ENCODE data around the gene C2orf78. TPM values are rescaled to one million over a fixed set of nuclear protein-coding genes. Genes with fewer than 3 reads are reported as not detected.
"Not testable (repeated sequence)": the region's sequence is repeated elsewhere in the genome, so short reads cannot be mapped to it uniquely, and the experiment has no call there.

C2orf78 gene
- total RNA-seq, 1 experiment from 2014 or later: 0.39 TPM

DNA sequence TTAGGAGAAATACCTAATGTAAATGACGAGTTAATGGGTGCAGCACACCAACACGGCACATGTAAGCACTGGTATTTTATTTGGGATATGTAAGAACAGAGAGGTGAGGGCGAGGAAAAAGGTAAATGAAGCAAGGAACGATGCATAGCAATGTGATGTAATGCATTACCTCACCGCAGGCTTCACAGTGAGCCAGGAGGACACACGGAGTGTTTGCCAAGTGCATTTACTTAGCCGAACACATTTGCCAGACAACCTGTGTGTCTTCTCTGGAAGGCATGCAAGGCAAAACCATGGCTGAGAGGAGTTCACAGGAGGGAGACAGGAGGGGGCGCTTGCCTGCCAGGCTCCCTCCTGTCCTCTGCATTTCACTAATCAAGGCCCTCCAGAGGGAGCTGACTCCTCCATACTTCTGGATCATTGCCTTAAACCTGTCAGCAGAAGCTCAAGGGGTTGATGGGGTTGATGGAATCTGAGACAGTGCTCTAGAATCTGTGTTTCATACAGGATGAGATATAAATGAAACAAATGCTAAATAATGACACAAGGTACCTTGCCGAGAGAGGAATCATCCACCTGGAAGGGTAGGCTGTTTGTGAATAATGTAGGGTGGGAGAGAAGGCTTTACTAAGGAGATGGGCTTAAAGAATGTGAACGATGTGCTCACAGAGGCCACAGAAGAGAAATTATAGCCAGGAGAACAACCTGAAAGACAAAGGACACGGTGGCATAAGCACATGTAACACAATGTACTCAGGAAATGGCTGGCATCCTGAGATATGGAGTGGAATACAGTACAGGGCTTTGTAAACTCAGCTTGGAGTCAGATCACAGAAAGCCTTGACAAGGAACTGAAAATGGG lies 37.7 kb upstream of the C2orf78 start (continued):
- TF ChIP-seq, protein P1, sequence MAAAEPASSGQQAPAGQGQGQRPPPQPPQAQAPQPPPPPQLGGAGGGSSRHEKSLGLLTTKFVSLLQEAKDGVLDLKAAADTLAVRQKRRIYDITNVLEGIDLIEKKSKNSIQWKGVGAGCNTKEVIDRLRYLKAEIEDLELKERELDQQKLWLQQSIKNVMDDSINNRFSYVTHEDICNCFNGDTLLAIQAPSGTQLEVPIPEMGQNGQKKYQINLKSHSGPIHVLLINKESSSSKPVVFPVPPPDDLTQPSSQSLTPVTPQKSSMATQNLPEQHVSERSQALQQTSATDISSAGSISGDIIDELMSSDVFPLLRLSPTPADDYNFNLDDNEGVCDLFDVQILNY (CRISPR knock-in tag; IDR thresholded peaks at IDR 0.05): no peak

DNA sequence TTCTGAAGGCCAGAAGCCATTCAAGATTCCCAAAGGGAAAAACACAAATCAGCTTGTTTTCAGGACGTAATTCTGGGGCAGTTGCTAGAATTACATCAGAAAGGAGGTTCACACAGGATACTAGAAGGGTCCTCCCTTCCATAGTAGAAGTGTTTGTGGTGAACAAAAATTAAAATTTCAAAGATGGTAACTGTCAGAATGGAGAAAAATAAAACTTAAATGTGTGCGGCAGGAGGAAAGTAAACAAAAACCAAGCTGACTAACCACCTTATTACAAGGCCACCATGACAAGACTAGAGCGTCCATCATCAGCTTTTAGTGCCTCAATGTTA lies 37.1 kb upstream of the C2orf78 start:
- DNase-seq (ENCODE audit: low spot score) (no peak), ATAC-seq (no peak)
- TF ChIP-seq OVOL2 (CRISPR knock-in tag; IDR thresholded peaks at IDR 0.05; ENCODE audit: borderline replicate concordance): no peak
- TF ChIP-seq, protein P2, sequence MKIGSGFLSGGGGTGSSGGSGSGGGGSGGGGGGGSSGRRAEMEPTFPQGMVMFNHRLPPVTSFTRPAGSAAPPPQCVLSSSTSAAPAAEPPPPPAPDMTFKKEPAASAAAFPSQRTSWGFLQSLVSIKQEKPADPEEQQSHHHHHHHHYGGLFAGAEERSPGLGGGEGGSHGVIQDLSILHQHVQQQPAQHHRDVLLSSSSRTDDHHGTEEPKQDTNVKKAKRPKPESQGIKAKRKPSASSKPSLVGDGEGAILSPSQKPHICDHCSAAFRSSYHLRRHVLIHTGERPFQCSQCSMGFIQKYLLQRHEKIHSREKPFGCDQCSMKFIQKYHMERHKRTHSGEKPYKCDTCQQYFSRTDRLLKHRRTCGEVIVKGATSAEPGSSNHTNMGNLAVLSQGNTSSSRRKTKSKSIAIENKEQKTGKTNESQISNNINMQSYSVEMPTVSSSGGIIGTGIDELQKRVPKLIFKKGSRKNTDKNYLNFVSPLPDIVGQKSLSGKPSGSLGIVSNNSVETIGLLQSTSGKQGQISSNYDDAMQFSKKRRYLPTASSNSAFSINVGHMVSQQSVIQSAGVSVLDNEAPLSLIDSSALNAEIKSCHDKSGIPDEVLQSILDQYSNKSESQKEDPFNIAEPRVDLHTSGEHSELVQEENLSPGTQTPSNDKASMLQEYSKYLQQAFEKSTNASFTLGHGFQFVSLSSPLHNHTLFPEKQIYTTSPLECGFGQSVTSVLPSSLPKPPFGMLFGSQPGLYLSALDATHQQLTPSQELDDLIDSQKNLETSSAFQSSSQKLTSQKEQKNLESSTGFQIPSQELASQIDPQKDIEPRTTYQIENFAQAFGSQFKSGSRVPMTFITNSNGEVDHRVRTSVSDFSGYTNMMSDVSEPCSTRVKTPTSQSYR (CRISPR knock-in tag; IDR thresholded peaks at IDR 0.05): no peak
- TF ChIP-seq, protein P3, sequence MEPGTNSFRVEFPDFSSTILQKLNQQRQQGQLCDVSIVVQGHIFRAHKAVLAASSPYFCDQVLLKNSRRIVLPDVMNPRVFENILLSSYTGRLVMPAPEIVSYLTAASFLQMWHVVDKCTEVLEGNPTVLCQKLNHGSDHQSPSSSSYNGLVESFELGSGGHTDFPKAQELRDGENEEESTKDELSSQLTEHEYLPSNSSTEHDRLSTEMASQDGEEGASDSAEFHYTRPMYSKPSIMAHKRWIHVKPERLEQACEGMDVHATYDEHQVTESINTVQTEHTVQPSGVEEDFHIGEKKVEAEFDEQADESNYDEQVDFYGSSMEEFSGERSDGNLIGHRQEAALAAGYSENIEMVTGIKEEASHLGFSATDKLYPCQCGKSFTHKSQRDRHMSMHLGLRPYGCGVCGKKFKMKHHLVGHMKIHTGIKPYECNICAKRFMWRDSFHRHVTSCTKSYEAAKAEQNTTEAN (CRISPR knock-in tag; IDR thresholded peaks at IDR 0.05): no peak
- Mint-ChIP-seq H3K27me3 (ENCODE audit: low read depth) (peaks cover 21% of the 10 kb centered on the region), H3K27ac (no peak overlapping the region), H3K4me3 (no peak overlapping the region), H3K9me3 (peaks cover 10% of the 10 kb centered on the region; the same call in 1 of the 2 replicates), H3K4me1 (peaks cover 5% of the 10 kb centered on the region; the same call in 1 of the 2 replicates), H3K36me3 (peaks cover 11% of the 10 kb centered on the region)
- ChIA-PET CTCF (interaction anchor here (2.4 kb wide), 1 partner anchor 10 kb away, joined by 11 read pairs; the partner anchor contains the start of gene TPRKB), POLR2A (no interaction called here)

DNA sequence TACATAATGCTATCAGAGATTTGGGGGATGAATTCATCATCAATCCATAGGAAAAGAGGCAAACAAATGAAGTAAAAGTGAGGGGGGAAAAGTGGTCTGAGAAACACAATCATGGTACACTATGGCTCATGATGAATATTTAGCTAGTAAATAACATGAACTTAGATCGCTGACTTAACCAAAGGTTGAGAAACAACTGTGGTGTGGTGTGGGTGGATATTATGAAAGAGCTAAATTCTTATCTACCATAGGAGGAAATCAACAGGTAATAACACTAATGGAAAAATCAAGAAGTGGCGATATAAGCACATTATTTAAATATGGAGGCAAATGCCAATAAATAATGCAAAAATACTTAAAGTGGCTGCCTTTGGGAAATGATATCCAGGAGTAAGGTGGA lies 34.7 kb upstream of the C2orf78 start:
- ATAC-seq: no peak
- Mint-ChIP-seq H3K27me3 (ENCODE audit: low read depth) (peaks cover 4% of the 10 kb centered on the region; the same call in 1 of the 2 replicates), H3K9me3 (peaks cover 9% of the 10 kb centered on the region), H3K36me3 (peaks cover 12% of the 10 kb centered on the region), H3K4me3 (no peak overlapping the region), H3K27ac (no peak overlapping the region), H3K4me1 (peaks cover 5% of the 10 kb centered on the region; the same call in 1 of the 2 replicates)
- ChIA-PET POLR2A (no interaction called here), CTCF (no interaction called here)
- no peak for TF ChIP-seq MYBL2 (CRISPR knock-in tag; IDR thresholded peaks at IDR 0.05)
- TF ChIP-seq, protein P4, sequence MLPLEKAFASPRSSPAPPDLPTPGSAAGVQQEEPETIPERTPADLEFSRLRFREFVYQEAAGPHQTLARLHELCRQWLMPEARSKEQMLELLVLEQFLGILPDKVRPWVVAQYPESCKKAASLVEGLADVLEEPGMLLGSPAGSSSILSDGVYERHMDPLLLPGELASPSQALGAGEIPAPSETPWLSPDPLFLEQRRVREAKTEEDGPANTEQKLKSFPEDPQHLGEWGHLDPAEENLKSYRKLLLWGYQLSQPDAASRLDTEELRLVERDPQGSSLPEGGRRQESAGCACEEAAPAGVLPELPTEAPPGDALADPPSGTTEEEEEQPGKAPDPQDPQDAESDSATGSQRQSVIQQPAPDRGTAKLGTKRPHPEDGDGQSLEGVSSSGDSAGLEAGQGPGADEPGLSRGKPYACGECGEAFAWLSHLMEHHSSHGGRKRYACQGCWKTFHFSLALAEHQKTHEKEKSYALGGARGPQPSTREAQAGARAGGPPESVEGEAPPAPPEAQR (CRISPR knock-in tag; IDR thresholded peaks at IDR 0.05): no peak
- TF ChIP-seq, protein P5, sequence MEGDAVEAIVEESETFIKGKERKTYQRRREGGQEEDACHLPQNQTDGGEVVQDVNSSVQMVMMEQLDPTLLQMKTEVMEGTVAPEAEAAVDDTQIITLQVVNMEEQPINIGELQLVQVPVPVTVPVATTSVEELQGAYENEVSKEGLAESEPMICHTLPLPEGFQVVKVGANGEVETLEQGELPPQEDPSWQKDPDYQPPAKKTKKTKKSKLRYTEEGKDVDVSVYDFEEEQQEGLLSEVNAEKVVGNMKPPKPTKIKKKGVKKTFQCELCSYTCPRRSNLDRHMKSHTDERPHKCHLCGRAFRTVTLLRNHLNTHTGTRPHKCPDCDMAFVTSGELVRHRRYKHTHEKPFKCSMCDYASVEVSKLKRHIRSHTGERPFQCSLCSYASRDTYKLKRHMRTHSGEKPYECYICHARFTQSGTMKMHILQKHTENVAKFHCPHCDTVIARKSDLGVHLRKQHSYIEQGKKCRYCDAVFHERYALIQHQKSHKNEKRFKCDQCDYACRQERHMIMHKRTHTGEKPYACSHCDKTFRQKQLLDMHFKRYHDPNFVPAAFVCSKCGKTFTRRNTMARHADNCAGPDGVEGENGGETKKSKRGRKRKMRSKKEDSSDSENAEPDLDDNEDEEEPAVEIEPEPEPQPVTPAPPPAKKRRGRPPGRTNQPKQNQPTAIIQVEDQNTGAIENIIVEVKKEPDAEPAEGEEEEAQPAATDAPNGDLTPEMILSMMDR (IDR thresholded peaks at IDR 0.05): no peak
- DNase-seq (ENCODE audit: low spot score): no peak

DNA sequence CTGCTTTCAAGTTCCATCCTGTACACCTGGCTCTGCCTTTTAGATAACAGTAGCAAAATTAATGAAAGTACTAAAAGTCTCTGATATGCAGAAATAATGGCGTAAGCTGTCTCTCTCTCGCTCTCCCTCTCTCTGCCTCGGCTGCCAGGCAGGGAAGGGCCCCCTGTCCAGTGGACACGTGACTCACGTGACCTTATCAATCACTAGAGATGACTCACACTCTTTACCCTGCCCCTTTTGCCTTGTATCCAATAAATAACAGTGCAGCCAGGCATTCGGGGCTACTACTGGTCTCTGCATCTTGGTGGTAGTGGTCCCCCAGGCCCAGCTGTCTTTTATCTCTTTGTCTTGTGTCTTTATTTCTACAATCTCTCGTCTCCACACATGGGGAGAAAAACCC lies 29.7 kb upstream of the C2orf78 start:
- CTCF ChIA-PET; H3K27me3 Mint-ChIP-seq (ENCODE audit: low read depth); ATAC-seq; H3K4me1 Mint-ChIP-seq; DNase-seq (ENCODE audit: low spot score); H3K27ac Mint-ChIP-seq; H3K4me3 Mint-ChIP-seq: not testable (repeated sequence)
- POLR2A ChIA-PET: interaction anchor here (0.7 kb wide), 1 partner anchor 122 kb away, joined by 3 read pairs; no protein-coding TSS in a partner anchor
- peaks cover 40% of the 10 kb centered on the region for H3K36me3 Mint-ChIP-seq
- peaks cover 21% of the 10 kb centered on the region for H3K9me3 Mint-ChIP-seq
